WI38 (cell line): ENCODE results near the gene NTSR1.

Experiments
- H3K4me3 ChIP-seq: 2 replicates; pipeline ENCODE4 v1.5.1; 2011; ENCODE audit warnings: low read depth, mild to moderate bottlenecking, control low read depth, low read length
- CTCF ChIP-seq: IDR thresholded peaks from 2 replicates; pipeline ENCODE4 v1.5.1; 2012; ENCODE audit warnings: low read depth, mild to moderate bottlenecking, control low read depth, low read length

The NTSR1 gene

GRCh38 chr20:62739067-62739466, 30.4 kb downstream of the NTSR1 start:
- TF ChIP-seq CTCF = no peak
- no peak overlapping the region for H3K4me3 ChIP-seq

GRCh38 chr20:62739581-62740285, 31.1 kb downstream of the NTSR1 start:
- no peak overlapping the region for H3K4me3 ChIP-seq
- TF ChIP-seq CTCF = no peak

- no peak for TF ChIP-seq CTCF
- H3K4me3 ChIP-seq = no peak overlapping the region
These were observed 31.9 kb downstream of the NTSR1 start for GRCh38 chr20:62740286-62741141.

GRCh38 chr20:62741191-62741691, 32.6 kb downstream of the NTSR1 start:
- no peak for TF ChIP-seq CTCF

GRCh38 chr20:62741701-62742491, 33.3 kb downstream of the NTSR1 start:
- no peak overlapping the region for H3K4me3 ChIP-seq

More at GRCh38 chr20:62741191-62741691, 32.6 kb downstream of the NTSR1 start:
- H3K4me3 ChIP-seq = no peak overlapping the region

GRCh38 chr20:62742550-62742949, 33.9 kb downstream of the NTSR1 start:
- no peak for TF ChIP-seq CTCF
- no peak overlapping the region for H3K4me3 ChIP-seq

More at GRCh38 chr20:62741701-62742491, 33.3 kb downstream of the NTSR1 start:
- no peak for TF ChIP-seq CTCF
